Endothelial cell of umbilical vein (primary cell): ENCODE measurements around the gene LGR4. TPM values are rescaled to one million over a fixed set of nuclear protein-coding genes. Genes with fewer than 3 reads are reported as not detected.

Experiments
- BruUV-seq: library from RNA; stranded (reverse); fragments of 400-500 nt; replicated peaks from 2 replicates; lab custom pipeline; 2021; lab: Mats Ljungman, UMichigan
- CTCF ChIA-PET: fragments of 300-600, 350-600 bp; sonication (Branson Sonifier 250); formaldehyde crosslinking; loops from one replicate; lab custom pipeline; 2021; ENCODE audit warnings: antibody characterized with exemption, inconsistent platforms; lab: Charles Lee
- POLR2A ChIA-PET: fragments of 300-600, 350-600 bp; sonication (Branson Sonifier 250); formaldehyde crosslinking; loops from one replicate; lab custom pipeline; 2021; ENCODE audit warnings: antibody characterized with exemption, inconsistent platforms; lab: Charles Lee
- DNase-seq: peaks from one replicate; pipeline ENCODE4 v3.0.0-alpha.2; 2011; ENCODE audit warnings: low read depth, low spot score
- FAIRE-seq: peaks from 2 replicates; lab custom pipeline; 2011; peaks lifted over from hg19 to GRCh38; lab: Jason Lieb, UNC
- H2AFZ ChIP-seq: 2 replicates; pipeline ENCODE4 v1.6.0; 2012; ENCODE audit warnings: low read depth, low read length, control low read depth, inconsistent platforms
- H3K27ac ChIP-seq: 2 replicates; pipeline ENCODE4 v1.5.1; 2011; ENCODE audit warnings: low read depth, mild to moderate bottlenecking, control low read depth, low read length, moderate library complexity; ENCODE audit not compliant: insufficient read depth
- H3K27me3 ChIP-seq, 2 experiments: 2 replicates each; pipeline versions ENCODE4 v1.6.0 to v1.6.1; 2011; ENCODE audit warnings: low read length in 2 of 2, mixed read lengths in 1 of 2; ENCODE audit not compliant: control insufficient read depth in 2 of 2, insufficient read depth in 2 of 2
- H3K36me3 ChIP-seq, 2 experiments: 2 replicates in 1 of 2; 3 replicates in 1 of 2; pipeline ENCODE4 v1.5.1; 2011; ENCODE audit warnings: low read length in 2 of 2, mild to moderate bottlenecking in 1 of 2, moderate library complexity in 1 of 2; ENCODE audit not compliant: control insufficient read depth in 2 of 2, insufficient read depth in 2 of 2; ENCODE audit errors: extremely low read depth in 1 of 2
- H3K4me1 ChIP-seq: 3 replicates; pipeline ENCODE4 v1.5.1; 2011; ENCODE audit warnings: mild to moderate bottlenecking, low read length; ENCODE audit not compliant: control insufficient read depth, insufficient read depth; ENCODE audit errors: extremely low read depth
- H3K4me2 ChIP-seq: 2 replicates; pipeline ENCODE4 v1.6.1; 2011; ENCODE audit warnings: low read length, control low read depth, mixed read lengths; ENCODE audit not compliant: insufficient read depth
- H3K4me3 ChIP-seq, 3 experiments: fragments of 200-600 bp in 1 of 3; sonication (generic), shearing (Covaris generic) in 1 of 3; replicated peaks in 1 of 3; 2 replicates each; pipeline ENCODE4 v1.5.1; 2011 to 2016; ENCODE audit warnings: control low read depth in 3 of 3, low read length in 3 of 3, mild to moderate bottlenecking in 2 of 3, inconsistent platforms in 1 of 3, low read depth in 1 of 3, moderate library complexity in 1 of 3; ENCODE audit not compliant: insufficient read depth in 1 of 3
- H3K79me2 ChIP-seq: 2 replicates; pipeline ENCODE4 v1.6.0; 2012; ENCODE audit warnings: low read length, inconsistent platforms; ENCODE audit not compliant: control insufficient read depth, insufficient read depth
- H3K9ac ChIP-seq: replicated peaks from 2 replicates; pipeline ENCODE3; 2011; ENCODE audit warnings: low read length, control low read depth; ENCODE audit not compliant: insufficient read depth; ENCODE audit errors: extremely low read depth
- H3K9me1 ChIP-seq: replicated peaks from 3 replicates; pipeline ENCODE4 v1.6.0; 2011; ENCODE audit warnings: mild to moderate bottlenecking, low read length; ENCODE audit not compliant: control insufficient read depth, insufficient read depth; ENCODE audit errors: extremely low read depth
- H3K9me3 ChIP-seq: replicated peaks from 2 replicates; pipeline ENCODE4 v1.5.1; 2012; ENCODE audit warnings: low read length, inconsistent platforms; ENCODE audit not compliant: control insufficient read depth, insufficient read depth
- H4K20me1 ChIP-seq: replicated peaks from 2 replicates; pipeline ENCODE3; 2011; ENCODE audit warnings: mild to moderate bottlenecking, low read length; ENCODE audit not compliant: control insufficient read depth, insufficient read depth; ENCODE audit errors: extremely low read depth
- EZH2 ChIP-seq: IDR thresholded peaks from 2 replicates; pipeline ENCODE4 v1.6.1; 2012; ENCODE audit warnings: borderline replicate concordance, low read depth, mild to moderate bottlenecking, moderate library complexity, low read length, inconsistent platforms; ENCODE audit not compliant: severe bottlenecking
- FOS ChIP-seq: IDR thresholded peaks from 2 replicates; pipeline ENCODE4 v1.6.1; 2011; ENCODE audit warnings: mild to moderate bottlenecking, low read length, moderate library complexity, borderline replicate concordance; ENCODE audit not compliant: insufficient read depth
- GATA2 ChIP-seq: IDR thresholded peaks from 2 replicates; pipeline ENCODE4 v1.7.0; 2011; ENCODE audit warnings: low read depth, mild to moderate bottlenecking, moderate library complexity, mixed read lengths, low read length; ENCODE audit not compliant: insufficient read length, insufficient read depth
- JUN ChIP-seq: IDR thresholded peaks from 2 replicates; pipeline ENCODE4 v1.6.1; 2011; ENCODE audit warnings: borderline replicate concordance, low read depth; ENCODE audit not compliant: insufficient read length, insufficient read depth
- MYC ChIP-seq: IDR thresholded peaks from one replicate; pipeline ENCODE4 v1.6.1; 2011; ENCODE audit warnings: mild to moderate bottlenecking, low read depth, low read length
- POLR2A ChIP-seq: IDR thresholded peaks from 2 replicates; pipeline ENCODE4 v1.6.1; 2012; ENCODE audit warnings: low read depth, mild to moderate bottlenecking, control low read depth, low read length
- POLR2AphosphoS5 ChIP-seq: IDR thresholded peaks from 2 replicates; pipeline ENCODE4 v1.6.1; 2012; ENCODE audit warnings: low read depth, mild to moderate bottlenecking, control low read depth, low read length, moderate library complexity; ENCODE audit not compliant: insufficient read depth
- dilution Hi-C: fragments of 300-500 bp; cut with MboI; formaldehyde crosslinking; loops from one replicate; pipeline ENCODE4 v1.15.0; 2019; ENCODE audit warnings: low sequenced_read_pairs; ENCODE audit not compliant: extremely low pct_ligation_motif_present
- intact Hi-C: fragments of 100-400 bp; cut with micrococcal nuclease; formaldehyde crosslinking; loops from one replicate; pipeline ENCODE4 v1.10.0; 2022
- polyA plus RNA-seq, 4 experiments: library from polyadenylated mRNA; depleted of rRNA in 3 of 4; stranded (reverse) in 3 of 4; unstranded in 1 of 4; fragments of >200 nt; gene quantifications; 2 replicates each; pipeline versions ENCODE4 v1.2.1 to v1.2.3, GENCODE V29; 2011 to 2012; ENCODE audit warnings: missing spikeins in 1 of 4
- total RNA-seq: library from RNA; stranded (reverse); gene quantifications from 2 replicates; pipeline ENCODE4 v1.2.3, GENCODE V29; 2021
- TF ChIP-seq, protein P1 (sequence below): IDR thresholded peaks from 2 replicates; pipeline ENCODE4 v1.6.1; 2011; ENCODE audit not compliant: insufficient read depth, insufficient read length
- TF ChIP-seq, protein P2 (sequence below), 2 donors: IDR thresholded peaks; 1 replicate in 1 of 2; 2 replicates in 1 of 2; pipeline ENCODE4 v1.5.1; 2011; ENCODE audit warnings: low read length in 2 of 2, mild to moderate bottlenecking in 2 of 2, moderate library complexity in 2 of 2, control low read depth in 1 of 2, inconsistent platforms in 1 of 2, low read depth in 1 of 2; ENCODE audit not compliant: insufficient read depth in 1 of 2; ENCODE audit errors: extremely low read depth in 1 of 2

The LGR4 gene
- total and polyA plus RNA-seq, 2 donors (not counting 3 experiments of a cell fraction or from before 2014, with no cell fraction given): 1.3 to 3.1 TPM

DNA sequence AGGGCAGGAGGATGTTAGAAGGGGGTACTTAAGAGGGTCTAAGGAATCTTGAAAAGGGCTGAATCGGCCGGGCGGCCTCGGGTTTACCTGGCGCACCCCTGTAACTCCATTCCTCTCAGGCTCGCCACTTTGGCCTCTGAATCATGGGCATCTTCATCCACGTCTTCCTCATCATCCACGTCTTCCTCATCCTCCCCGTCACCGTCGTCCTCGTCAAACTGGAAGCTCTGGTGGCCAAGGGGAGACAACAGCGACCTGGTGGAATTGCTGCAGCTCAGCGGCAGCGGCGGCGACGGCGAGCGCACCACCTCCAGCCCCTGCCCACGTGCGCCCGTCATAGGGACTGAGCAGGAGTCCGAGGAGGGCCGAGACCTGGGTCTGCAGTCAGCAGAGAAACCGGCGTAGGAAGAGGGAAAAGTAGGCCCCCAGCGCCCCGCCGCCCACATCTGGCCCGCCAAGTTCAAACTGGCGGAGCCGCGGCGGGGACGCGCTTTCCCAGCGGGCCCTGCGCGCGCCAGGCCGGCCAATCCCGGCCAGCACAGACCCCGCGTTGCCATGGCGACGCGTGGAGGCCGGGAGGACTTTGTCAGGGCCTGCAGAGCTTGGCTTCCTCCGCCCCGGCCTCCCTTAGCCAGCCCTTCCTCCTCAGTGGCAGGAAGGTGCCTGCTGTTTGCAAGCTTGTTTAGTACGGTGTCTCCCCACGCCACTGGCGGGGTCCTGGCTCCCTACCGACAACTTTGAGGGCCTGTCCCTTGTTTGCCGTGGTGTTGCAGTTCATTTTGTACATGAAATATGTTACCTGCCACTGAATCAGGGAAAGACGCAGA, 109.6 kb downstream of the LGR4 start, which contains the start of gene CCDC34:
TSS of gene CCDC34 (minus strand) at position 467 of the 827 bp plus-strand sequence. CDS start at position 446, 21 bp downstream.
- H3K27ac ChIP-seq: no peak within 1 kb of the TSS
- no peaks in the 10 kb centered on the region for H4K20me1 ChIP-seq
- H3K9ac ChIP-seq: peak within 1 kb of the TSS; percentile 35
- FAIRE-seq (peak; percentile 67), DNase-seq (peak; percentile 90)
- peak within 1 kb of the TSS; percentile 50 to 93 (median 53) for H3K4me3 ChIP-seq
- H3K4me2 ChIP-seq: peak within 1 kb of the TSS; percentile 77
- ChIA-PET CTCF (interaction anchor here (0.9 to 1.8 kb wide), 5 partner anchors 11 to 123 kb away, joined by 3 to 8 read pairs (median 4); no protein-coding TSS in a partner anchor), POLR2A (interaction anchor here (0.5 kb wide), 1 partner anchor 106 kb away, joined by 3 read pairs; no protein-coding TSS in a partner anchor)
- TF ChIP-seq, protein P1, sequence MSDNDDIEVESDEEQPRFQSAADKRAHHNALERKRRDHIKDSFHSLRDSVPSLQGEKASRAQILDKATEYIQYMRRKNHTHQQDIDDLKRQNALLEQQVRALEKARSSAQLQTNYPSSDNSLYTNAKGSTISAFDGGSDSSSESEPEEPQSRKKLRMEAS: peak; percentile 28
- no peak for TF ChIP-seq JUN
- peak; percentile 70 for TF ChIP-seq POLR2AphosphoS5
- TF ChIP-seq, protein P2, sequence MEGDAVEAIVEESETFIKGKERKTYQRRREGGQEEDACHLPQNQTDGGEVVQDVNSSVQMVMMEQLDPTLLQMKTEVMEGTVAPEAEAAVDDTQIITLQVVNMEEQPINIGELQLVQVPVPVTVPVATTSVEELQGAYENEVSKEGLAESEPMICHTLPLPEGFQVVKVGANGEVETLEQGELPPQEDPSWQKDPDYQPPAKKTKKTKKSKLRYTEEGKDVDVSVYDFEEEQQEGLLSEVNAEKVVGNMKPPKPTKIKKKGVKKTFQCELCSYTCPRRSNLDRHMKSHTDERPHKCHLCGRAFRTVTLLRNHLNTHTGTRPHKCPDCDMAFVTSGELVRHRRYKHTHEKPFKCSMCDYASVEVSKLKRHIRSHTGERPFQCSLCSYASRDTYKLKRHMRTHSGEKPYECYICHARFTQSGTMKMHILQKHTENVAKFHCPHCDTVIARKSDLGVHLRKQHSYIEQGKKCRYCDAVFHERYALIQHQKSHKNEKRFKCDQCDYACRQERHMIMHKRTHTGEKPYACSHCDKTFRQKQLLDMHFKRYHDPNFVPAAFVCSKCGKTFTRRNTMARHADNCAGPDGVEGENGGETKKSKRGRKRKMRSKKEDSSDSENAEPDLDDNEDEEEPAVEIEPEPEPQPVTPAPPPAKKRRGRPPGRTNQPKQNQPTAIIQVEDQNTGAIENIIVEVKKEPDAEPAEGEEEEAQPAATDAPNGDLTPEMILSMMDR (IDR thresholded peaks at IDR 0.05; ENCODE audit: extremely low read depth in 1 of 2, insufficient read depth in 1 of 2, low read depth in 1 of 2, low read length in 2 of 2): no peak
- TF ChIP-seq POLR2A: peak; percentile 77
- no peak for TF ChIP-seq MYC
- no peak for TF ChIP-seq FOS
- no peak for TF ChIP-seq EZH2
- no peak for TF ChIP-seq GATA2
- no peaks in the 10 kb centered on the region for H3K36me3 ChIP-seq
- intact Hi-C loops (loop anchor here (1.0 to 5.0 kb wide), 4 partner anchors 81 to 148 kb away; partner anchors contain the start of gene LGR4), dilution Hi-C loops (no loop called here)
- TSS peak; percentile 57 for BruUV-seq
- no peaks in the 10 kb centered on the region for H3K9me3 ChIP-seq
- no peaks in the 10 kb centered on the region for H3K9me1 ChIP-seq
- H3K4me1 ChIP-seq: peaks cover 8% of the 10 kb centered on the region
- H3K27me3 ChIP-seq: no peaks in the 10 kb centered on the region
- H2AFZ ChIP-seq: peak within 1 kb of the TSS; percentile 93
- no peaks in the 10 kb centered on the region for H3K79me2 ChIP-seq
